Endothelial cell (in vitro differentiated cells): ENCODE results near the gene MYO10. TPM values are rescaled to one million over a fixed set of nuclear protein-coding genes. Genes with fewer than 3 reads are reported as not detected.

Experiments
- DNase-seq: peaks from one replicate; pipeline ENCODE4 v3.0.0; 2021; ENCODE audit warnings: low spot score
- H3K27ac Mint-ChIP-seq: one replicate; pipeline ENCODE4 v1.8.0; 2021; ENCODE audit warnings: mixed read lengths, inconsistent platforms; ENCODE audit not compliant: unreplicated experiment
- H3K27me3 Mint-ChIP-seq: one replicate; pipeline ENCODE4 v1.8.0; 2021; ENCODE audit warnings: mild to moderate bottlenecking, moderate library complexity, mixed read lengths, inconsistent platforms; ENCODE audit not compliant: unreplicated experiment
- H3K36me3 Mint-ChIP-seq: one replicate; pipeline ENCODE4 v1.8.0; 2021; ENCODE audit warnings: mild to moderate bottlenecking, low read depth, mixed read lengths, inconsistent platforms; ENCODE audit not compliant: unreplicated experiment
- H3K4me1 Mint-ChIP-seq: one replicate; pipeline ENCODE4 v1.8.0; 2021; ENCODE audit warnings: mild to moderate bottlenecking, mixed read lengths, inconsistent platforms; ENCODE audit not compliant: unreplicated experiment
- H3K4me3 Mint-ChIP-seq: one replicate; pipeline ENCODE4 v1.8.0; 2021; ENCODE audit warnings: mild to moderate bottlenecking, mixed read lengths, inconsistent platforms; ENCODE audit not compliant: unreplicated experiment
- H3K9me3 Mint-ChIP-seq: one replicate; pipeline ENCODE4 v1.8.0; 2021; ENCODE audit warnings: mixed read lengths, inconsistent platforms; ENCODE audit not compliant: unreplicated experiment
- total RNA-seq: library from RNA; stranded (reverse); fragmentation: NEBNext Ultra II Directional; extraction: Animal tissue kit (Norgen Biotek cat#: 25700); gene quantifications from one replicate; pipeline ENCODE4 v1.2.1, GENCODE V29; 2021; ENCODE audit not compliant: unreplicated experiment
- TF ChIP-seq, protein P1 (sequence below): fragments of 200-600 bp; sonication (generic); IDR thresholded peaks from one replicate; pipeline ENCODE4 v1.5.0; 2021; ENCODE audit warnings: antibody characterized with exemption; ENCODE audit not compliant: unreplicated experiment

The MYO10 gene
- total RNA-seq, 1 donor from 2014 or later, result 132 TPM

GRCh38 chr5:16918891-16919671 lies 17.0 kb downstream of the MYO10 start:
- no peaks in the 10 kb centered on the region for H3K9me3 Mint-ChIP-seq
- H3K27me3 Mint-ChIP-seq, result peaks cover 3% of the 10 kb centered on the region
- DNase-seq, result no peak
- TF ChIP-seq, protein P1, sequence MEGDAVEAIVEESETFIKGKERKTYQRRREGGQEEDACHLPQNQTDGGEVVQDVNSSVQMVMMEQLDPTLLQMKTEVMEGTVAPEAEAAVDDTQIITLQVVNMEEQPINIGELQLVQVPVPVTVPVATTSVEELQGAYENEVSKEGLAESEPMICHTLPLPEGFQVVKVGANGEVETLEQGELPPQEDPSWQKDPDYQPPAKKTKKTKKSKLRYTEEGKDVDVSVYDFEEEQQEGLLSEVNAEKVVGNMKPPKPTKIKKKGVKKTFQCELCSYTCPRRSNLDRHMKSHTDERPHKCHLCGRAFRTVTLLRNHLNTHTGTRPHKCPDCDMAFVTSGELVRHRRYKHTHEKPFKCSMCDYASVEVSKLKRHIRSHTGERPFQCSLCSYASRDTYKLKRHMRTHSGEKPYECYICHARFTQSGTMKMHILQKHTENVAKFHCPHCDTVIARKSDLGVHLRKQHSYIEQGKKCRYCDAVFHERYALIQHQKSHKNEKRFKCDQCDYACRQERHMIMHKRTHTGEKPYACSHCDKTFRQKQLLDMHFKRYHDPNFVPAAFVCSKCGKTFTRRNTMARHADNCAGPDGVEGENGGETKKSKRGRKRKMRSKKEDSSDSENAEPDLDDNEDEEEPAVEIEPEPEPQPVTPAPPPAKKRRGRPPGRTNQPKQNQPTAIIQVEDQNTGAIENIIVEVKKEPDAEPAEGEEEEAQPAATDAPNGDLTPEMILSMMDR, result no peak
- H3K36me3 Mint-ChIP-seq, result peaks cover 6% of the 10 kb centered on the region
- H3K4me1 Mint-ChIP-seq, result peaks cover 18% of the 10 kb centered on the region
- no peak overlapping the region for H3K27ac Mint-ChIP-seq
- no peak overlapping the region for H3K4me3 Mint-ChIP-seq

GRCh38 chr5:16918156-16918555 lies 17.9 kb downstream of the MYO10 start:
- Mint-ChIP-seq H3K36me3 (peaks cover 9% of the 10 kb centered on the region), H3K9me3 (no peaks in the 10 kb centered on the region), H3K4me1 (peaks cover 18% of the 10 kb centered on the region), H3K4me3 (no peak overlapping the region), H3K27ac (no peak overlapping the region), H3K27me3 (peaks cover 1% of the 10 kb centered on the region)
- no peak for DNase-seq
- TF ChIP-seq, protein P1, result no peak

DNA sequence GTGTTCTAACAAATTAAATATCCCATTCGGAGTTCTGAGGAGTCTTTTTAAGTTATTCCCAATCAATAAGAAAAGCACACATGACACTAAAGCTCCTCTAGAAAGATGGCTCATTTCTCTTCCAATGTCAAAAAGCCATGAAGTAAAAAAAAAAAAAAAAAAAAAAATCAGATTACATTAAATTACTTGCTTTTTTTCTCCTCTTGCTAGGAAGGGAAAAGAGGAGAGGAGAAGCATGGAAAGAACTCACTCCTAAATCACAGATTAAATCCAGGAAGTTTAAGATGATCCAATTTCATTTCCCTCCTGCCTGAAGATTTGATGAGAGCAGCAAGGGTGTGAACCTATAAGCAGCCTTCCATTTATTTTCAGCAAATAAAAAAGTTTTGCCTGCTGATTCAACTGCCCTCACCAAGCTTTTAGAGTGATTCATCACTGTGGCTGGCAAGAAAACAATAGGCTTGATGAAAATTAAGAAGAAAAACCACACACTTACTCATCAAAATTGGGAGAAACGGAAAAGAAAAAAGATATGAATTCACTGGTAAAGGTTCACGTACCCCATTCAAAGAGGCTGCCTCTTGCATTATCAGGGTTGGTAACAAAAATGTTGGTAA lies 19.7 kb downstream of the MYO10 start:
- Mint-ChIP-seq H3K4me1 (peaks cover 16% of the 10 kb centered on the region), H3K9me3 (no peaks in the 10 kb centered on the region), H3K27me3 (peaks cover under 1% of the 10 kb centered on the region), H3K4me3 (no peak overlapping the region), H3K27ac (no peak overlapping the region), H3K36me3 (peaks cover 9% of the 10 kb centered on the region)
- TF ChIP-seq, protein P1, result no peak
- no peak for DNase-seq

GRCh38 chr5:16914584-16914983 lies 21.5 kb downstream of the MYO10 start:
- no peak overlapping the region for H3K4me3 Mint-ChIP-seq
- TF ChIP-seq, protein P1, result no peak
- no peaks in the 10 kb centered on the region for H3K9me3 Mint-ChIP-seq
- peaks cover 18% of the 10 kb centered on the region for H3K4me1 Mint-ChIP-seq
- H3K27me3 Mint-ChIP-seq, result no peaks in the 10 kb centered on the region
- peaks cover 9% of the 10 kb centered on the region for H3K36me3 Mint-ChIP-seq
- H3K27ac Mint-ChIP-seq, result no peak overlapping the region
- DNase-seq, result no peak

- Mint-ChIP-seq H3K9me3 (no peaks in the 10 kb centered on the region), H3K4me1 (peaks cover 15% of the 10 kb centered on the region), H3K4me3 (no peak overlapping the region), H3K27me3 (no peaks in the 10 kb centered on the region), H3K36me3 (peaks cover 9% of the 10 kb centered on the region), H3K27ac (no peak overlapping the region)
- DNase-seq, result no peak
- TF ChIP-seq, protein P1, result no peak
Measured at GRCh38 chr5:16914108-16914435, 22.0 kb downstream of the MYO10 start.
